Suprapubic skin (tissue), 4 donors: ENCODE measurements around the gene MPP3.

ENCODE experiments used
- CTCF ChIP-seq, 2 donors: fragments of 200-600 bp in 1 of 2; fragments of 450-650 bp in 1 of 2; sonication (generic) in 1 of 2; IDR thresholded peaks; one replicate each; pipeline ENCODE4 v1.5.1; 2016 to 2019; ENCODE audit warnings: antibody characterized with exemption in 2 of 2, mild to moderate bottlenecking in 1 of 2, moderate library complexity in 1 of 2
- EP300 ChIP-seq: sonication (generic); formaldehyde crosslinking; IDR thresholded peaks from one replicate; pipeline ENCODE4 v1.6.1; 2017; ENCODE audit warnings: antibody characterized with exemption
- POLR2A ChIP-seq, 2 donors: fragments of 450-650 bp; IDR thresholded peaks; one replicate each; pipeline ENCODE4 v1.6.1; 2017; ENCODE audit warnings: antibody characterized with exemption in 2 of 2, mild to moderate bottlenecking in 2 of 2, moderate library complexity in 2 of 2
- POLR2AphosphoS5 ChIP-seq, 3 donors: sonication (generic); formaldehyde crosslinking; IDR thresholded peaks; one replicate each; pipeline ENCODE4 v1.6.1; 2017; ENCODE audit warnings: antibody characterized with exemption in 3 of 3

GRCh38 chr17:43757171-43757660 is 75.7 kb downstream of the MPP3 start:
- TF ChIP-seq CTCF (IDR thresholded peaks at IDR 0.05) (no peak), POLR2AphosphoS5 (IDR thresholded peaks at IDR 0.05) (no peak), POLR2A (IDR thresholded peaks at IDR 0.05) (no peak), EP300 (no peak)
